Stimulated activated CD4-positive, alpha-beta T cell treated with anti-CD3 and anti-CD28 coated beads, Interleukin-2, amount 100 ng/mL, for 48 hours (primary cell): ENCODE data around the gene ADGRF5.

ENCODE experiments used
- DNase-seq, 2 donors: peaks; one replicate each; pipeline ENCODE4 v3.0.0-alpha.2; 2020

Gene ADGRF5, protein sequence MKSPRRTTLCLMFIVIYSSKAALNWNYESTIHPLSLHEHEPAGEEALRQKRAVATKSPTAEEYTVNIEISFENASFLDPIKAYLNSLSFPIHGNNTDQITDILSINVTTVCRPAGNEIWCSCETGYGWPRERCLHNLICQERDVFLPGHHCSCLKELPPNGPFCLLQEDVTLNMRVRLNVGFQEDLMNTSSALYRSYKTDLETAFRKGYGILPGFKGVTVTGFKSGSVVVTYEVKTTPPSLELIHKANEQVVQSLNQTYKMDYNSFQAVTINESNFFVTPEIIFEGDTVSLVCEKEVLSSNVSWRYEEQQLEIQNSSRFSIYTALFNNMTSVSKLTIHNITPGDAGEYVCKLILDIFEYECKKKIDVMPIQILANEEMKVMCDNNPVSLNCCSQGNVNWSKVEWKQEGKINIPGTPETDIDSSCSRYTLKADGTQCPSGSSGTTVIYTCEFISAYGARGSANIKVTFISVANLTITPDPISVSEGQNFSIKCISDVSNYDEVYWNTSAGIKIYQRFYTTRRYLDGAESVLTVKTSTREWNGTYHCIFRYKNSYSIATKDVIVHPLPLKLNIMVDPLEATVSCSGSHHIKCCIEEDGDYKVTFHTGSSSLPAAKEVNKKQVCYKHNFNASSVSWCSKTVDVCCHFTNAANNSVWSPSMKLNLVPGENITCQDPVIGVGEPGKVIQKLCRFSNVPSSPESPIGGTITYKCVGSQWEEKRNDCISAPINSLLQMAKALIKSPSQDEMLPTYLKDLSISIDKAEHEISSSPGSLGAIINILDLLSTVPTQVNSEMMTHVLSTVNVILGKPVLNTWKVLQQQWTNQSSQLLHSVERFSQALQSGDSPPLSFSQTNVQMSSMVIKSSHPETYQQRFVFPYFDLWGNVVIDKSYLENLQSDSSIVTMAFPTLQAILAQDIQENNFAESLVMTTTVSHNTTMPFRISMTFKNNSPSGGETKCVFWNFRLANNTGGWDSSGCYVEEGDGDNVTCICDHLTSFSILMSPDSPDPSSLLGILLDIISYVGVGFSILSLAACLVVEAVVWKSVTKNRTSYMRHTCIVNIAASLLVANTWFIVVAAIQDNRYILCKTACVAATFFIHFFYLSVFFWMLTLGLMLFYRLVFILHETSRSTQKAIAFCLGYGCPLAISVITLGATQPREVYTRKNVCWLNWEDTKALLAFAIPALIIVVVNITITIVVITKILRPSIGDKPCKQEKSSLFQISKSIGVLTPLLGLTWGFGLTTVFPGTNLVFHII (N-terminal part only)

DNA sequence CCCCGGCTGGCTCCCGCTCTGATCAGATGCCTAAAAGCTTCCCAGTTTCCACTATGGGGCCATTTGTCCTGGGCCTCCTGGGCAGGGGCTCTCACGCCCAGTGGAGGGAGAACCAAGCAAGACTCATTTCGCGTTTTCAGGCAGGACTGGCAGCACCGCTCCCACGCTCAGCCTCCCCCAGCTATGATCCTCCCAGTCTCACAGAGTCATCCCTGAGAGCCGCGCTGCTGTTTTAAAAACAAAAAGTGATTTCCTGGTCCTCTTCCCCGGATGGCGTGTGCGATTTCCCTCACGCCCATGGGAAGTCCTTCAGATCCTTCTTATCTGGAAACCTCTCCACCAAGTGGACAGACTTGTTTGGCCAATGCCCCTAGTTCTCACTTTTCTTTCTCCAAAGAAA, at the start of gene ADGRF5:
TSS of gene ADGRF5 (minus strand) at position 208 of the 400 bp plus-strand sequence. CDS start 15,176 bp downstream, outside the sequence.
- DNase-seq = no peak

GRCh38 chr6:46969206-46969605, 47.5 kb upstream of the ADGRF5 start:
- DNase-seq = no peak

GRCh38 chr6:46967826-46968349, 46.1 kb upstream of the ADGRF5 start:
- no peak for DNase-seq

DNA sequence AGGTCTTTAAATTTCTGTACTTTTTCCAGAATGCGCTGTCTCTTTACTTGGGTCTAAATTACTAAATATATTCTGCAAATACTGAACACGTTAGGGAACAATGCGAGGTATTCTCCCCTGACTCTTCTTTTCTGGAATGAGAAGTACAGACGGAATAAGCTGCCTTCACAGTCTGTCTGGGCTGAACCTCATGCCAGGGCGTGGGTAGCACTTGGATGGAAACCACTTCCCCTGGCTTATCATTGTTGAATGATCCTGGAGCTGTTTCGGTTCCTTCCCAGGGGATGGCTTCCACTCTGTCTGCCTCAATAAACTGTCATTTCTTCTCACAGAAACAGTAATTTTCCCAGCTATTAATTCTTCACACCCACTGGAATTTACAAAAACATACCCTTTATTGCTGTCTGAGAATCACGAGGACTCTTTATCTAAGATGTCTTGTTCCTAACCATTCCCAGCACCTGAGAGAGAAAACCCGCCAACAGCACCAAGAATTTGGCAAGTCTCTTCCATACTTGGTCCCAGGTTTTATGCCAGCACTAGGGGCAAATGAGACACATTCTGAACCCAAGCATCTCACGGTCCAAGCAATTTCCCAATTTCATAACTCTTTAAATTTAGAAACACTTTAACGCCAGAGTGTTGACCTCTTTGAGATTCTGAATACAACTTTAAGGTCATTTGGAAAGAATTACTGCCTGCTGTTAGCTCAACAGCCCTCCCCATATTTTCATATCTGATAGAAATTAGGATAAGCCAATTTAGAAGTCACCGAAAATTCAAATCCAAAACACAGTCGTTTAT, 43.2 kb upstream of the ADGRF5 start:
- no peak for DNase-seq

DNA sequence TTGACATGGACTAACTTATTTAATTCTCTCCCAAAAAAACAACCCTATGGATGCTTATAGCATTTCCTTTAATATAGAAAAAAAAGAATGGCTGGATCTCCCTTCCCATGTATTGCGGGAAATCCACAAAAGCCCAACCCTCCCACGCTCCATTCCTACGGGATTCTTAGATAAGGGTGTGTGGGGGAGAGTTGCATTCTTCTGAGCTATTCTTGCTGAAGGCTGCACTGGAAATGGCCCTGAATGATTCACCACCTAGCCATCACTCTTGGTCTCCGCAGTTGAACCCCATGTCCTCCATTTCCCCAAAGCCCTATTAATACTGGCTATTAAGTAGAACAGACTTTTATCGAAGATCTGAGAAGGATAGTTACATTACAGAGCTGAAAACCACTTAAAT, 41.9 kb upstream of the ADGRF5 start:
- DNase-seq = no peak

GRCh38 chr6:46963039-46963438, 41.3 kb upstream of the ADGRF5 start:
- DNase-seq = no peak

- DNase-seq = no peak
These were observed 40.0 kb upstream of the ADGRF5 start for GRCh38 chr6:46961711-46962110.

DNA sequence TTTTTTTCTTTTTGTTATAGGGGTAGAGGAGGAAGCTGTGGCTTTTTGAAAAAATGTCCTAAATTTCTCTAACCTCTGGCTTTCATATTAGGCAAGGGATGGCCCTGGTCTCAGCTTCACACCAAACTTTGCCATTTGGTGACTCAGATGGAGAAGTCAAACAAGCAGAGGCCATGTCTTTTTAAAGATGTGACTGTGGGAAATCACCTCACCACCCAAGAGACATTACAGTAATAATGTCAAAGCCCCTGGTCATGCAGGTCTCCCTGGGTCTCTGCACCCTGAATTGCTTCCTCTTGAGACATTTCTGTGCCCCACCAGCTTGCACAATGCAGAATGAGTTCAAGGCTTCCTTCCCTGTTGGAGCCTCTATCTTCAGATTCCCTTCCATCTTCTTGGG, 39.5 kb upstream of the ADGRF5 start:
- DNase-seq = no peak

DNA sequence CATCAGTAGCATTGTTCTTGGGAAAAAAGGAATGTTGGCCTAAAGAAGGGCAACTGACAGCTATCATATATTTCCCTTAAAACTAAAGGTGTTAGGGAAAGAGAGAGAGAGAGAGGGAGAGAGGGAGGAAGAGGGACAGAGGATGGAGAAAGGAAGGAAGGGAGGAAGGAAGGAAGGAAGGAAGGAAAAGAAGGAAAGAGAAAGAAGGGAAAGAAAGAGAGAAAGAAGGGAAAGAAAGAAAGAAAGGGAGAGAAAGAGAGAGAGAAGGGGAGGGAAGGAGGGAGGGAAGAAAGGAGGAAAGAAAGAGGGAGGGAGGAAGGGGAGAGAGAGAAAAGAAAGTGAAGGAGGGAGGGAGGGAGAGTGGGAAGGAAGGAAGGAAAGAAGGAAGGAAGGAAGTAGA, 37.7 kb upstream of the ADGRF5 start:
- DNase-seq = no peak

- DNase-seq = no peak
These were observed 34.7 kb upstream of the ADGRF5 start for GRCh38 chr6:46956409-46956808.

DNA sequence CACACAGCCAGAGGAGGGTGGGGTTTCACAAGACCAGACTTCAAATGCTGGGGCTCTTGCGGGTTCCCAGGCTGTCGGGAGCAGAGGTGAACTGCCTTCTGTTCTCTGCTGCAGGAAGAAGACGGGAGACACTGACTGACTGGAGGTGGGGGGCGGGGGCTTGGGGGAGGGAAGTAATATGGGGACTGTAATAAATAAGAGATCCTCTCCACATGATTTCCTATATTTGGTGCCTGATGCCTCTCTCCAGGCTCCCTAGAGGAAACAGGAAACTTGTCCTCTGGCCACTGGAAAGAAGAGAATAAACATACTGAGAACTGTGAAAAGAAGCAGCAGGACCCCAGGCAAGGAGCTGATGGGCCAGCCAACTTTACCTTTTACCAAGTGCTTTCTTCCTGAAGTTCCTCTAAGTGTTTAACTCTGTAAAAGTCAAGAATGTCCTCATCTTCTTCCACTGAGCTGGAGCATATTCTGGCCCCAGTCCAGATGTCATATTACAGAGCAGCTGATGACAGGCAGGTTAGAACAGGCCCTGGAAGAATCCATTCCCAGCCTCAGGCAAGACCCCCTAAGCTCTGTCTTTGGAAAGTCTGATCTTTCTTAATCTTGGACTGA, 33.2 kb upstream of the ADGRF5 start:
- no peak for DNase-seq

DNA sequence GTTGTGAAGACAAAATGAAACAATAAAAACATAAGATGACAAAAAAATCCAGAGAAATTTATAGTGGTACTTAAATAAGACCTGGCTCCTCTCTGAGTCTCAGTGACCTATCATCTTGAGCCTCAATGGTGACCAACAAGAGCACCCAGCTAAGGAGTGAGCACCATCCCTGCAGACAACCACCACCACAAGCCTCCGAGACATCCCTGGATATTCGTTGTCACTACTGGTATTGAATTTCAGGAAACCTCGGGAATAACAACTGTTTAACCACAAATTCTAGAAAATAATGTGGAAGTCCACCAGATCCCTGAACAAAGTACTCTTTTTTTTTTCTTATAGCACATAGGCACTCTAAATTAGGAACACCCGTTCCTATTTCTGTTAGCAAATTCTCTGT, 32.2 kb upstream of the ADGRF5 start:
- no peak for DNase-seq

DNA sequence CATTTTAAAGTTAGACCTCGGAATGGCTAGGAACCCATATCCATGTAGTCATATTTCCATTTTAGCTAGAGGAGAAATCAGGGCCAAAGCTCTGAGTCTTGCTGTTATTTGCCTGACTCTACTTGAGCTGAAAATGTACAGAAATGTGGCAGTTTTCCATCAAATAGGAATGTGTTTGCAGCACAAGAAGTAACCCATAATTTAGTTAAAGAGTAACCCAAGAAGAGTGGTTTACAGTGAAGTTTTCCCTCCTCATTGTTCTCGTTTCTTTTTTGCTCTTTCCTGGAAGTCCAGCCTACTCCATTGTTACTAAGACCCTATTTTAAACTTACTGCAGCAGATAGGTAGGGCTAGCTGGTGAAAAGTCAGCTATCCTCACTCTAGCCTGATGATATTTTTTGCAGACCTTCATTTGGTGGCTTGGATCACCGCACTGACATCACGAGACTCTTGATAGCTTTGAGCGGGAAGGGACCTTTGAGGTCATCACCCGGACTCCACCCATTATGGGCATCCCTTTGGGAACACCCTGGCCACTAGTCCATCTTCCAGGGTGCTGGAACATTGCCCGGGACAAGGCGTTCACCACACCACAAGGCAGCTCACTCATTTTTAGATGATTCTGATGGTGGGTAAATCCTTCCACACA, 28.0 kb upstream of the ADGRF5 start:
- DNase-seq = no peak

DNA sequence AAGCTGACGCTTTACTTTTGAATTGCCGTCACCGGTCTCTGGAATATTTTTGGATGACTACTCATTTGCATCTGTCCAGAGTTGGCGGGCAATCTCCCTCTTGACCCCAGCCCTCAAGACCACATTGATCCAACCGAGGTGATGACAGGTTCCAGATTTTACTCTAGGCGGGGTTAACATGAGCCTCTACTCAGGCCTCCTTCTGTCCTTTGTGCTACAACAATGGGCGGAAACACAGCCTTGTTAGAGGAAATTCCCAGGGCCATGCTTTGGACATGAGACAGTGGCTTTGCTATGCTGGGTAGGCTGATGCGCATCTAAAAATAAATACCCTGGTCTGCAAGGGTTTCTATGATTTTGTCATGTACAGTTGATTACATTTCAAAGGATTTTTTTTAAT, 27.0 kb upstream of the ADGRF5 start:
- no peak for DNase-seq

GRCh38 chr6:46947497-46947896, 25.8 kb upstream of the ADGRF5 start:
- DNase-seq = no peak

GRCh38 chr6:46940433-46941226, 18.9 kb upstream of the ADGRF5 start:
- no peak for DNase-seq

DNA sequence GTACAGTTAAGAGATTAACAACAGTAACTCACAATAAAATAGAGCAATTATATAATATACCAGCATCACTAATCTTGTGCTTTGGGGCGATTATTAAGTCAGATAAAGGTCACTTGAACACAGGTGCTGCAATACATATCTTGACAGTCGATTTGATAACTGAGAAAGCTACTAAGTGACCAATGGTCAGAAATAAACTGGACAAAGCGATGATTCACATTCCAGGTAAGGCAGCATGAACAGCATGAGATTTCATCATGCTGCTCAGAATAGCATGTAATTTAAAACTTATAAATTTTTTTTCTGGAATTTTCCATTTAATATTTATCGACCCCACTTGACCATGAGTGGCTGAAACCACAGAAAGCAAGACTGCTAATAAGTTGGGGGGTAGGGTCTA, 15.9 kb upstream of the ADGRF5 start:
- no peak for DNase-seq

- DNase-seq = no peak
These were observed 13.9 kb upstream of the ADGRF5 start for GRCh38 chr6:46935687-46936086.

- no peak for DNase-seq
These were observed 12.0 kb upstream of the ADGRF5 start for GRCh38 chr6:46933751-46934150.
